BE2C (cell line): ENCODE measurements around the gene ZNF148.

Experiments used
- DNase-seq: peaks from one replicate; pipeline ENCODE4 v3.0.0-alpha.2; 2020
- H3K27me3 ChIP-seq: fragments of 250-450 bp; sonication (Bioruptor Pico); 2 replicates; pipeline ENCODE4 v1.5.1; 2020; ENCODE audit warnings: mild to moderate bottlenecking
- H3K36me3 ChIP-seq: fragments of 250-450 bp; sonication (Bioruptor Pico); 2 replicates; pipeline ENCODE4 v1.5.1; 2020; ENCODE audit warnings: mild to moderate bottlenecking
- H3K4me1 ChIP-seq: fragments of 250-450 bp; sonication (Bioruptor Pico); 2 replicates; pipeline ENCODE4 v1.5.1; 2020
- H3K4me3 ChIP-seq: 2 replicates; pipeline ENCODE4 v1.5.1; 2011; ENCODE audit warnings: low read depth, low read length
- H3K9me3 ChIP-seq: fragments of 250-450 bp; sonication (Bioruptor Pico); 2 replicates; pipeline ENCODE4 v1.5.1; 2020
- CTCF ChIP-seq: IDR thresholded peaks from 2 replicates; pipeline ENCODE4 v1.5.1; 2012; ENCODE audit warnings: mild to moderate bottlenecking, low read depth, low read length

ZNF148 gene

GRCh38 chr3:125191730-125192129 is 183.4 kb downstream of the ZNF148 start:
- no peaks in the 10 kb centered on the region for H3K27me3 ChIP-seq
- no peaks in the 10 kb centered on the region for H3K4me1 ChIP-seq
- no peaks in the 10 kb centered on the region for H3K36me3 ChIP-seq
- no peaks in the 10 kb centered on the region for H3K9me3 ChIP-seq
- H3K4me3 ChIP-seq: no peak overlapping the region
- TF ChIP-seq CTCF: no peak
- no peak for DNase-seq

GRCh38 chr3:125191256-125191655 is 183.9 kb downstream of the ZNF148 start:
- Histone ChIP-seq H3K4me1 (no peaks in the 10 kb centered on the region), H3K9me3 (no peaks in the 10 kb centered on the region), H3K27me3 (no peaks in the 10 kb centered on the region), H3K4me3 (no peak overlapping the region), H3K36me3 (no peaks in the 10 kb centered on the region)
- DNase-seq: no peak
- no peak for TF ChIP-seq CTCF

GRCh38 chr3:125190786-125191185 is 184.3 kb downstream of the ZNF148 start:
- H3K36me3 ChIP-seq: no peaks in the 10 kb centered on the region
- no peak for DNase-seq
- H3K9me3 ChIP-seq: no peaks in the 10 kb centered on the region
- no peaks in the 10 kb centered on the region for H3K27me3 ChIP-seq
- no peaks in the 10 kb centered on the region; the same call in 1 of the 2 replicates for H3K4me1 ChIP-seq
- no peak for TF ChIP-seq CTCF
- no peak overlapping the region for H3K4me3 ChIP-seq

GRCh38 chr3:125189378-125190165 is 185.6 kb downstream of the ZNF148 start:
- TF ChIP-seq CTCF: no peak
- Histone ChIP-seq H3K27me3 (no peaks in the 10 kb centered on the region), H3K4me3 (no peak overlapping the region), H3K4me1 (no peaks in the 10 kb centered on the region; the same call in 1 of the 2 replicates), H3K9me3 (no peaks in the 10 kb centered on the region), H3K36me3 (no peaks in the 10 kb centered on the region)
- DNase-seq: no peak

- Histone ChIP-seq H3K36me3 (no peaks in the 10 kb centered on the region), H3K4me1 (no peaks in the 10 kb centered on the region; the same call in 1 of the 2 replicates), H3K27me3 (no peaks in the 10 kb centered on the region), H3K9me3 (no peaks in the 10 kb centered on the region), H3K4me3 (no peak overlapping the region)
- no peak for DNase-seq
- no peak for TF ChIP-seq CTCF
Measured at GRCh38 chr3:125188955-125189354, 186.2 kb downstream of the ZNF148 start.

GRCh38 chr3:125187599-125187910 is 187.6 kb downstream of the ZNF148 start:
- no peak for TF ChIP-seq CTCF
- no peaks in the 10 kb centered on the region; the same call in 1 of the 2 replicates for H3K4me1 ChIP-seq
- DNase-seq: no peak
- no peaks in the 10 kb centered on the region for H3K36me3 ChIP-seq
- no peak overlapping the region for H3K4me3 ChIP-seq
- no peaks in the 10 kb centered on the region for H3K9me3 ChIP-seq
- H3K27me3 ChIP-seq: no peaks in the 10 kb centered on the region
